AG08396 (cell line): ENCODE measurements around the gene DSN1.

ENCODE experiments used
- DNase-seq: peaks from one replicate; pipeline ENCODE4 v3.0.0; 2012; ENCODE audit warnings: low spot score, mixed read lengths

DSN1 gene

GRCh38 chr20:36795691-36796090 lies 22.1 kb upstream of the DSN1 start:
- DNase-seq: no peak

GRCh38 chr20:36794116-36794474 lies 20.5 kb upstream of the DSN1 start:
- DNase-seq: no peak

- DNase-seq: no peak
Measured at GRCh38 chr20:36793294-36794115, 19.9 kb upstream of the DSN1 start.

- peak; percentile 77 for DNase-seq
Measured at GRCh38 chr20:36792422-36792821, 18.9 kb upstream of the DSN1 start.

GRCh38 chr20:36791862-36792261 lies 18.3 kb upstream of the DSN1 start:
- no peak for DNase-seq

GRCh38 chr20:36786663-36787062 lies 13.1 kb upstream of the DSN1 start:
- DNase-seq: no peak

GRCh38 chr20:36786246-36786645 lies 12.7 kb upstream of the DSN1 start:
- no peak for DNase-seq

- no peak for DNase-seq
Measured at GRCh38 chr20:36785308-36785707, 11.7 kb upstream of the DSN1 start.

- DNase-seq: peak; percentile 72
Measured at GRCh38 chr20:36784900-36785299, 11.3 kb upstream of the DSN1 start.

- DNase-seq: no peak
Measured at GRCh38 chr20:36784116-36784515, 10.6 kb upstream of the DSN1 start.

- no peak for DNase-seq
Measured at GRCh38 chr20:36779656-36780025, 6.1 kb upstream of the DSN1 start.

GRCh38 chr20:36778831-36779655 lies 5.5 kb upstream of the DSN1 start:
- DNase-seq: no peak

- DNase-seq: no peak
Measured at GRCh38 chr20:36777576-36777975, 4.0 kb upstream of the DSN1 start.

- no peak for DNase-seq
Measured at GRCh38 chr20:36777167-36777566, 3.6 kb upstream of the DSN1 start.

GRCh38 chr20:36775826-36776225 lies 2.3 kb upstream of the DSN1 start:
- DNase-seq: no peak

- no peak for DNase-seq
Measured at GRCh38 chr20:36775196-36775595, 1.6 kb upstream of the DSN1 start.

GRCh38 chr20:36773107-36773596 lies 411 bp downstream of the DSN1 start:
- no peak for DNase-seq

GRCh38 chr20:36770680-36771079 lies 2.9 kb downstream of the DSN1 start:
- DNase-seq: no peak

GRCh38 chr20:36768768-36769430 lies 4.7 kb downstream of the DSN1 start:
- no peak for DNase-seq

GRCh38 chr20:36761125-36761524 lies 12.4 kb downstream of the DSN1 start:
- DNase-seq: no peak

- DNase-seq: no peak
Measured at GRCh38 chr20:36760647-36761046, 12.9 kb downstream of the DSN1 start.

- no peak for DNase-seq
Measured at GRCh38 chr20:36758276-36758675, 15.3 kb downstream of the DSN1 start.

- DNase-seq: no peak
Measured at GRCh38 chr20:36756496-36756895, 17.1 kb downstream of the DSN1 start.
